22Rv1 (cell line): ENCODE results near the gene CHST1.

Experiments used
- CTCF ChIP-seq: fragments of 450-650 bp; IDR thresholded peaks from 2 replicates; pipeline ENCODE4 v1.5.1; 2017; ENCODE audit warnings: mild to moderate bottlenecking
- ZFX ChIP-seq: fragments of 450-650 bp; IDR thresholded peaks from 2 replicates; pipeline ENCODE4 v1.6.1; 2017; ENCODE audit warnings: antibody characterized with exemption, borderline replicate concordance

- TF ChIP-seq CTCF (no peak), ZFX (no peak)
These were observed 3.9 kb downstream of the CHST1 start for GRCh38 chr11:45661439-45662055.
